Activated CD8-positive, alpha-beta memory T cell treated with anti-CD3 and anti-CD28 coated beads for 4 hours (primary cell): Measurements from ENCODE around the gene EME1.
"Not testable (repeated sequence)": the region's sequence is repeated elsewhere in the genome, so short reads cannot be mapped to it uniquely, and the experiment has no call there.

Experiments used
- DNase-seq, 2 donors: peaks; one replicate each; pipeline ENCODE4 v3.0.0-alpha.2; 2020; ENCODE audit warnings: low read depth in 2 of 2

The EME1 gene

DNA sequence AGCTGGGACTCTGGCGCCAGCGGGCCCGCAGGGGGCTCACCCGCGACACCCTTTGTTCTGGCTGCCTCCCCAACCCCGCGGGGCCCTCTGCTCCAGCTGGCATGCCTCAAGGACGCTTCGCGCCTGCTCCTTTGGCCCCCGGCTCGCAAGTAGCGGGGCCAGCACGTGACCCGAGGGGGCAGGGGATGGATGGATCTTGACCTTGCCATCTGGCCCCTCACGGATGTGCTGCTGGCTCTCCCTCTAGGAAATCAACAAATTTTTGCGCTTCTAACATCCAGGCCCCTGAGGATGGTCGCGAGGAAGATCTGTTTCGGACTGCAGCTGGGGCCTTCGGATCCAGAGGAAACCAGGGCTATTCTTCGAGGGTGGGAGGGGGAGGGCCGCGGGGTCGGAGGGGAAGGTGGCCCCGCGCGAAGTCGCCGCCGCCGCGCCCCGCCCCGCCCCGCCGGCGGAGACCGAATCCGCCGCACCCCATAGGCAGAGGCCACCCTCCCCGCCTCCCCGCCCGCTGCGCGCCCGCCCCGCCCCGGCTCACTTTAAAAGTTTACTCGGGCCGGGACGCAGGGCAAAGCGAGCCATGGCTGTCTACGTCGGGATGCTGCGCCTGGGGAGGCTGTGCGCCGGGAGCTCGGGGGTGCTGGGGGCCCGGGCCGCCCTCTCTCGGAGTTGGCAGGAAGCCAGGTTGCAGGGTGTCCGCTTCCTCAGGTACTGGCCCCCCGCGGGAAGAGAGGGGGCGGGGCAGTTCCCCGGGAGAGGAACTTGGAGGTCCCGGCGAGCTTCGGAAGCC, 52.8 kb downstream of the EME1 start, which contains the start of gene ACSF2:
ACSF2 (plus strand) TSS at position 537 of the 790 bp plus-strand sequence; CDS start at position 581, 44 bp downstream.
- DNase-seq = peak; percentile 31 to 39

DNA sequence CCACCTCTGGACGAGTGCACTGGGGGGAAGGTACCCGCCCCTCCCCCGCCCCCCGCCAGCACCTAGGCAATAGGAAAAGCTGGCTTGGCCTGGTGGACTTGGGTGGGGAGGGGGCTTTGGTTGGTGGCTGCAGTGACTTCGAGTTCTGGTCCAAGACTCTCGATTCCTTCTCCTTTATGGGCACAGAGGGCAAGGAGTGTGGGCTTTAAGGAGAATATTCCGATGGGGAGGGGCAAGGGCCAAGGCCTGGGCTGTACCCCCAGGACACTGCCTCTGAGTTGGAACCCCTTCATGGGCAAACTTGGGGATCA, 53.4 kb downstream of the EME1 start:
- DNase-seq = no peak

DNA sequence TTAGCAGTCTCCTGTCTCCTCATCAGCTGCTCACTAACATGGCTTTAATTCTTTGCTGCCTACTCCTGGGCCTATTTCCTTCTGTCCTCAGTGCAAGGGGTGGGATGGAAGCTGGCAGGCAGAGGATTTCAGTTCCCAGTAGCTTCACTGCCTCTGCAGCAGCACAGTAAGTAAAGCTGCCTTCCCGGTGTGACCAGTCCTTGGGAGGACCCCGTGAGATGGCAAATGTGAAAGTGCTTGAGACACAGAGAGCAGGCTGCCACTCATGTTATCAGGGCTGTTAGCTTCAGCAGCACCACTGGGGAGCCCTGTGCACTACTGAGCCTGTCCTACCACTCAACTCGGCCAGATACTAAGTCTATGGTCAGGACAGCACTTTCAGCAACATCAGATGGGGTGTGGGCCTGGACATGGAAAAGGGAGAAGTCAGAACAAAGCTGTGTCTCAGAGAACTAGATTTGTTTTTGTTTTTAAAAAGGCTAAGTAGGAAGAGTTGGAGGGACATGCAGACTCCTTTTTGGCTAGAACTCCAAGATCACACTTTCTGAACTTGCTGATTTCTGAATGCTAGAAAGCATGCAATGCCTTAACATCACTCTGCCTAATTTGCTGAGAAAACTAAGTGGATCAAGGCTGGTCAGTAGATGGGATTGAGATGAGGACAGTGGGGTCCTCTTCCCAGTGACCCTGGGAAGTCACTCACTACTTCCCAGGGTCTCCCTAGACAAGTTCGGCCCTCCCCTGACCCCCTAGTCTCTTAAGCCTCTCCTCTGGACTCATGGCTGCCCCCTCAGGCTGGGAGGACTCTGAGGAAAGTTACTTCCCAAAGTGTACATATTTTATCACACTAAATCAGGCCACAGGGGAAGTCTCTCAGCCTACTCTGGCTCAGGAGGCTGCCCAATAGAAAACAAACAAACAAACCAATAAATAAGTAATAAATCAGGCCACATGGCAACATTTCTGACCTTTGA, 54.1 kb downstream of the EME1 start:
- DNase-seq = no peak

DNA sequence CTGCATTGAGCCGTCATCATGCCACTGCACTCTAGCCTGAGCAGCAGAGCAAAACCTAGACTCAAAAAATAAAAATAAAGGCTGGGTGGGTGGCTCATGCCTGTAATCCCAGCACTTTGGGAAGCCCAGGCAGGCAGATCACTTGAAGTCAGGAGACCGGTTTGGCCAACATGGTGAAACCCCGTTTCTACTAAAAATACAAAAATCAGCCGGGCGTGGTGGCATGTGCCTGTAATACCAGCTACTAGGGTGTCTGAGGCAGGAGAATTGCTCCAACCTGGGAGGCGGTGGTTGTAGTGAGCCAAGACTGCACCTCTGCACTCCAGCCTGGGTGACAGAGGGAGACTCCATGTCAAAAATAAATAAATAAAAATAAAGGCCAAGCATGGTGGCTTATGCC, 55.1 kb downstream of the EME1 start:
- DNase-seq = not testable (repeated sequence)

DNA sequence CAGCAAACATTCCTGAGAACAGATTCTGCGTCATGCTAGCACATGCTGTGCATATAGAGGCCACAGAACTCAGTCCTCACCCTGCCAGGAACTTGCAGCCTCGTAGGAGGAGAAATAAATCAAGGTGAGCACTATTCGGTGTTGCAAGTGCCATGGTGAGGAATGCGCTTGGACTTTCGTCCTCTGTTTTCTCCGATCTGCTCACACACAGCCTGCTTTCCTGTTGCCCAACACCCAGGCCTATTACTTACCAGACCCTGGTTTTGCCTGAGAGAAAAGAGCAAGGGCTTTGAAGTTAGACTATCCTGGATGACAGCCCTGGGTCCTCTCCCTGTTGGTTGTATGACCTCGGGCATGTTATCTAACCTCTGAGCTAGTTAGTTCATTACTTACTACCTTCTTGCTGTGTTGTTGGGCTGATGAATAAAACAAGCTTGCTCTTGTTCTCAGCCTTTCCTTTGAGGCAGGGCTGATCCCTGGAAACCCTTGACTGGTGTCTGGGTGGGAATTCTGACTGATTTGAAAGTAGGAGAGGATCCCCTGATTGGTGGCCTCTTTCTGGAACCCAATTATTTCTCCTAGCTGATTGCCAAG, 55.9 kb downstream of the EME1 start:
- DNase-seq = no peak

DNA sequence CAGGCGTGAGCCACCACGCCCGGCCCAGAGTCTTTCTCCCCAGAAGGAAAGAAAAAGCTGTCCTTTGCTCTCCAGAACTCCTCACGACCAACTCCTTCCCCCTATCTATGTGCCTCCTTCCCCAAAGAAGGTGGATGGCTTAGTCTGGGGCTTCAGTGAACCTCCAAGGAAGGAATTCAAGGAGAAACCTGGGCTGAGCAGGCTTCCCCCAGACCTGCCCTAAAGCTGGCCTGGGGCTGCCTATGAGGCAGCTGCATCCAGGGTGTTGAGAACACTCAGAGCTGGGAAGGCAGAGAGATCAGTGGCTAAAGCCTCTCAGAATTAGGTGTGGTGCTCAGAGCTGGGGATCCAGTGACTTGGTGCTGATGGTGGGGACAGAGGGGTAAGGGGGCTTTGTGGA, 56.8 kb downstream of the EME1 start:
- DNase-seq = no peak
